Amygdala (tissue), 56 donors: ENCODE measurements around the gene SPEM1.

Experiments
- DNase-seq, 56 donors: peaks; one replicate each; lab custom pipeline; 2025; lab: John Stamatoyannopoulos, UW

SPEM1 gene

DNA sequence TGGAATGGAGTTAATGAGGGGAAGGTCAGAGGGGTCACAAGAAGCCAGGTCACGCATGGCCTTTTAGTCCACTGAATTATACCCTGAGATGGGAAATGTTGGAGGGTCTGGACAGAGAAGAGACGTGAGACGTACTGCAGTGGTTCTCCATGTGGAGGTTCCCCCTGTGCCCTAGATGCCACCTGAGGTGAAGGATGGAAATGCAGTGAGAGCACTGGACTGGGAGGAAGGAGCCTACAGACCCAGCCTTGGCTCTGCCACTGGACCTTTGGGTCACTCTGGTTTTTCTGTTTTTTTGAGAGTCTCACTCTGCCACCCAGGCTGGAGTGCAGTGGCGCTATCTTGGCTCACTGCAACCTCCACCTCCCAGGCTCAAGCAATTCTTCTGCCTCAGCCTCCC, 24.0 kb upstream of the SPEM1 start:
- no peak for DNase-seq

DNA sequence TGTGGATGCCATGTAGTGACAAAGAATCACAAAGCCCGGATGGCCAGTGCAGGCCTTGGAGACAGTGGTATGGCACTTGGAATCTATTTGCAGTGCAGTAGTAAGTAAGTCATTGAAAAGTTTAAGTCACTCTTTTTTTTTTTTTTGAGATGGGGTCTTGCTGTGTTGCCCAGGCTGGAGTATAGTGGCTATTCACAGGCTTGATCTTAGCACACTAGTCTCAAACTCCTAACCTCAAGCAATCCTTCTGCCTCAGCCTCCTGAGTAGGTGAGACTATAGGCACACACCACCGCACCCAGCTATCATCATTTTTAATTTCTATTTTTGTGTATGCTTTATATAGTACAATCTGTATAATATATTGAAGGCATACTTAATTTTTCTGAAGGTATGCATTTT, 21.5 kb upstream of the SPEM1 start:
- no peak for DNase-seq

DNA sequence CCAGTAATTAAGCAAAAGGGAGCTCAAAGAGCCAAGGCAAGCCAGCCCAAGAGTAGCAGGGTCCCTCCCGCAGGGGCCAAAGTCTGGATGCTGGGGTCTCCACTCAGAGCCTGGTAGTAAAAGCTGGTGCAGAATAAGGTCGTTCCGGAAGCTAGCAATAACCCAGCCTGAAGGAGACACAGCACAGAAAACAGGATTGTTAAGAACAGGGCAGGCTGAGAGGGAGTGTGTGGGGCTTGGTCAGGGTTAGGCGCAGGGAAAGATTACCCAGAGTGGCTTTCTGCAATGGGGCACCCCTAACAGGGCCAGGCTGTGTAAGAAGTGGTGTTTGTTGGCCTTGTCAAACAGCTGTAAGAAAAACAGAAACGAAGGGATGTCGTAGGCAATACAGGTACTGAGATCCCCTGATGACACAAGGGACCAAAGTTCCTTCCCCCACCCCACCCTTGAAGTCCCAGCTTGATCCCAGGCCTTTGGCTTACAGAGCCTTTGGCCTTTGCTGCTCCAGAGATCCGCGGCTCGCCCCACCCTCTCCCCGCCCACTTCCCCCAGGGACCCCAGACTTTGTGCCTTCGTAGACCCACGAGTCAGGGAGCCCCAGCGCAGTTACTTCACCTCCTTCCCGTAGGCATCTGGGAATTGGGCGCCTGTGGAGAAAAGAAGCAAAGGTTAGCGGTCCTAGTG, 16.9 kb upstream of the SPEM1 start:
- DNase-seq = peak in 1 of 56 donors; percentile 43

DNA sequence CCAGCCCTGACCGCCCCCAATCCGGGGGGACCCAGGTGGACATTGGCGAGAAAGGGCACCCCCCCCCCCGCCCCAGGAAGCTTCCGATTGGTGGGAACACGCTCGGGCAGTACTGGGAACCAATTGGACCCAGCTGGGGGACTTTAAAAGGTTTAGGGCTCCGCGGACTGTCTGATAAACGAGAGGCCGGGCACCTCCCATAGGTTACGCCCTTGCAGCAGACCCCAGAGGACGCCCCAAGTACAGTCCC, 16.5 kb upstream of the SPEM1 start:
- DNase-seq = peak in 2 of 56 donors; percentile 73 to 78

- DNase-seq = peak; percentile 75 to 100 (median 99)
These were observed 16.0 kb upstream of the SPEM1 start, which contains the start of gene TMEM256 for GRCh38 chr17:7403977-7404736. TSS of gene TMEM256 (minus strand) at chr17:7404097. CDS start at chr17:7404084, 13 bp downstream.

GRCh38 chr17:7404737-7405349, 15.3 kb upstream of the SPEM1 start:
- peak in 17 of 56 donors; percentile 49 to 97 (median 74) for DNase-seq

GRCh38 chr17:7405350-7406234, 14.5 kb upstream of the SPEM1 start:
- DNase-seq = peak in 23 of 56 donors; percentile 13 to 61 (median 31)

- no peak for DNase-seq
These were observed 13.8 kb upstream of the SPEM1 start for GRCh38 chr17:7406235-7406825.

DNA sequence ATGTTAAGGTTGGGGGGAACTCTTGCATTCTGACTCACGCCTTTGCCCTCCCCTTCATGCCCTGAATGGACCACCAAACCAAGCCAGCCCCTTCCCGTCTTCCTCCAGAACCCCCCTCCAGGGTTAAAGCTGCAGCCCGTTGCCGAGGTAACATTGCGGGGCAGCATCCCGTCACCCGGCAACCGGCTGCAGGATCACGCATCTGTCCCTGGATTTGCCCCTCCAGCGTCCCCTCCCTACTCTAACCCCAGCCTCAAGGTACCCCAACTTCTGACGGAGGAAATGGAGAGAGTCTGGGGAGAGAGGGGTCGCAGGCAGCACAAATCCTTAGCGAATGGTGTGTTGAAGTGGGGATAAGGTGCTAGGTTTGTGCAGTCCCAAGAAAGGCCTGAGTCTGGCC, 13.0 kb upstream of the SPEM1 start:
- no peak for DNase-seq

DNA sequence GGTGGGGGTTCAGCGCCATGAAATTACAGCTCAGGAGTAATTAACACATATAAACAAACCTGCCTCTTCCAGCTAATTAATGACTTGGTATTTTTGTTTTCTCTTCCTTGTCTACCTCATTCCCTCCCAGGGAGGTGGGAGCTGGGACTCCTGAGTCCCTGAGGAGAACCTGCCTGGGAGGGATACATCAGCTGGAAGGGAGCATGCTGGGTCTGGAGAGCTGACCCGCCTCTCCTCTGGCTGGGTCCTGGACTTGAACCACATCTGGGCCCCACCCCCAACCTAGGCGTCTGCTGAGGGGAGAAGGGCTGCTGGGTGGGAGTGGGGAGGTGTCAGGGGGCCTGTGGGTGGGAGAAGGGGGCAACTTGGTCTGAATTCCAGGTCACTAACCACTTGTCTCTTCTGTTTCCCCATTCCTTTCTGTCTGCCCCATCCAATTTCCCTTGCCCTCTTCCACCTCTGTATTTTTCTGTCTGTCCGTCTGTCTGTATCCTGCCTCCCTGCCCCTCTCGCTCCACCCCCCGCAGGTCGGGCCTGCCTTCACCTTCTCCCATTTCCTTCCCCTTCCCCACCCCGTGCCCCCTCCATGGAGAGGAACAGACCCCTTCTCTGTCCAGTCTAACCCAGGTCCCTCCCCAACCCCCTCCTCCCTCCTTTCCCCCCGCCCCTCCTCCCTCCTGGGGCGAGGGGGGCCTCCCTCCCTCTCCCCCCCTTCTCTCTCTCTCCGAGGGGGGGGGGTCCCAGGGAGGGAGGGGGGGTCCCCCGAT, 12.5 kb upstream of the SPEM1 start, which contains the start of gene NLGN2:
Gene NLGN2, plus strand, starts transcription at position 361 of the 767 bp plus-strand sequence. CDS start 411 bp downstream, outside the sequence.
- DNase-seq = no peak

GRCh38 chr17:7408252-7408727, 11.8 kb upstream of the SPEM1 start:
- no peak for DNase-seq

GRCh38 chr17:7408863-7409262, 11.3 kb upstream of the SPEM1 start:
- no peak for DNase-seq

DNA sequence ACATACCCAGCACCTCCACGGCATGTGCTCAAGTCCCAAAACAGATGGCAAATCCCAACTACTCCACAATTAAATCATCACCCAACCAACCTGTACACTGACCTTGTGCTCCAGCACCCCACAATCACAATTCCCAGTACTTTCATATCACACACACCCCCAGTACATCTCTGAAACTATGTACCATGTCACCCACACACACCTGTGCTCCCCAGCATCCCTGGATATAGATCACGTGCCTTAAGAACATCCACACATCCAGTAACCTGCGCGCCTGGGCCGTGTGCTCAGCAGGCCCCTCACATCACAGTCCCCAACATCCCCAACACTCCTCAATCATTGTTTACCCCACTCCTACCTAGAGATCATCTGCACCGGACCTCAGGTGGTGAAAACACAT, 10.4 kb upstream of the SPEM1 start:
- DNase-seq = no peak

- no peak for DNase-seq
These were observed 9.3 kb upstream of the SPEM1 start for GRCh38 chr17:7410634-7411426.

DNA sequence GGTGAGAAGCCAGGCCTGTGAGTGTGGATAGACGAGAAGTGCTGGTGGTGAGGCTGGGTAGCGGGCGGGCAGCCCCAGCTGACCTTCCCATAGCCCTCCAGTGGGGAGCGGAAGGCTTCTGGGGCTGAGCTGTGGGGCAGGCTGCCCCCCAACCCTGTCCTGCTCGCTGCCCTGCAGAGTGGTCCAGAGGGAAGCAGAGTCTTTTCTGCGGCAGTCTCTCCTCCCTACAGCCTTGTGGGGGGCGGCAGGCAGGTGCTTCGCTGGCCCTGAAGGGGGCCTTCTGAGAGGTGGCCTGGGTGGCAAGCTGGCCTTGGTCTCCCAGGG, 8.7 kb upstream of the SPEM1 start:
- no peak for DNase-seq

DNA sequence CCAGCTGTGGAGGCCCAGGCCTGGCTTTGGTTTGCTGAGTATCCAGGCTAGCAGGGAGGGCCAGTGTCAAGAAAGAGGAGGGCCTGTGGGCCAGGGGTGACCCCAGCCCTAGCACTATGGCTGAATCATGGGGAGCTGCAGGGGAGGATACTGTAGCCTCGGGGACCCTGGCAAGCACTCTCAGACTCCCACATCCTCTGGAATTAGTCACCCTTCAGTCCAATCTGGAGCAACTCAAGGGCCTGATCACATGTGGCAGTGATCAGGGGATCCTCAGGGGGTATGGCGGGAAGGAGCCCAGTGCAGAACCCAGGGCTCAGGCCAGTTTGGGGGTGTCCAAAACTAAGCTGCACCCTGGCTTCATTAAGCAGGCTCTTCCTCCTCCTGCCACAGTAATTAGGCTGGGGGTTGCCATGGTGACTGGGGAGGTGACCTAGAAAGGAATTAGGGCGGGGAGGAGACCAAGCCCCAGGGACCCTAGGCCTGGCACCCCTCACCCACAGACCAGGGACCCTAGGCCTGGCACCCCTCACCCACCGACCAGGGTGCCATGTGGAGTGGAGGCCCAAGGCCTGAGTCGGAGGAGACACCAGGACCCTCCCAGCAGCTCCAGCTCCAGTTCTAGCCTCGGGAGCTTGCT, 6.7 kb upstream of the SPEM1 start:
- DNase-seq = no peak

DNA sequence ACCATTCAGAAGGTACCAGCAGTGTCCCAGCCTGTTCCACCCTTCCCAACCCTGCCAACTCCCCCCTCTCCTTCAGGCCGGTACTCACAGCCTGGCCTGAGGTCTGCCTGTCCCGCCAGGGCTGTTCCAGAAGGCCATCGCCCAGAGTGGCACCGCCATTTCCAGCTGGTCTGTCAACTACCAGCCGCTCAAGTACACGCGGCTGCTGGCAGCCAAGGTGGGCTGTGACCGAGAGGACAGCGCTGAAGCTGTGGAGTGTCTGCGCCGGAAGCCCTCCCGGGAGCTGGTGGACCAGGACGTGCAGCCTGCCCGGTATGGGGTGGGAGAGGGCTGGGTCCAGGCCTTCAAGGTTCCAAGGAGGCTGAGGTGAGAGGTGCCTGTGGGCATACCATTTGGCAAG, 5.3 kb upstream of the SPEM1 start:
- no peak for DNase-seq

GRCh38 chr17:7415784-7416183, 4.3 kb upstream of the SPEM1 start:
- DNase-seq = no peak
